SW480 (cell line): ENCODE measurements around the gene PAGR1.
"Not testable (repeated sequence)": the region's sequence is repeated elsewhere in the genome, so short reads cannot be mapped to it uniquely, and the experiment has no call there.

ENCODE experiments used
- DNase-seq: peaks from one replicate; pipeline ENCODE4 v3.0.0-alpha.2; 2016; ENCODE audit warnings: low spot score

Gene PAGR1

GRCh38 chr16:29791845-29792807, 23.8 kb upstream of the PAGR1 start:
- DNase-seq: no peak

GRCh38 chr16:29793153-29793552, 22.8 kb upstream of the PAGR1 start:
- DNase-seq: not testable (repeated sequence)

- no peak for DNase-seq
Observed at GRCh38 chr16:29794231-29794710, 21.7 kb upstream of the PAGR1 start.

- DNase-seq: no peak
Observed at GRCh38 chr16:29802416-29802935, 13.5 kb upstream of the PAGR1 start.

- no peak for DNase-seq
Observed at GRCh38 chr16:29804020-29804419, 11.9 kb upstream of the PAGR1 start.

GRCh38 chr16:29804455-29805231, 11.3 kb upstream of the PAGR1 start:
- DNase-seq: peak; percentile 57

- DNase-seq: peak; percentile 94
Observed at GRCh38 chr16:29805232-29806098, 10.5 kb upstream of the PAGR1 start.

GRCh38 chr16:29806099-29806579, 9.8 kb upstream of the PAGR1 start, which contains the start of gene MAZ:
MAZ (plus strand) TSS chr16:29806529; CDS start chr16:29806702, 173 bp downstream.
- DNase-seq: peak; percentile 89

- peak; percentile 77 for DNase-seq
Observed at GRCh38 chr16:29806641-29807425, 9.1 kb upstream of the PAGR1 start.

GRCh38 chr16:29807426-29808218, 8.3 kb upstream of the PAGR1 start:
- peak; percentile 90 for DNase-seq

GRCh38 chr16:29808219-29808900, 7.6 kb upstream of the PAGR1 start:
- no peak for DNase-seq

- DNase-seq: no peak
Observed at GRCh38 chr16:29809031-29809747, 6.8 kb upstream of the PAGR1 start.

GRCh38 chr16:29809850-29810698, 5.9 kb upstream of the PAGR1 start:
- DNase-seq: no peak

- DNase-seq: no peak
Observed at GRCh38 chr16:29810699-29811169, 5.2 kb upstream of the PAGR1 start.

- peak; percentile 92 for DNase-seq
Observed at GRCh38 chr16:29811170-29811895, 4.6 kb upstream of the PAGR1 start.

GRCh38 chr16:29811896-29812665, 3.9 kb upstream of the PAGR1 start, which contains the start of gene PRRT2:
PRRT2 (plus strand) TSS chr16:29812193; CDS start chr16:29813055, 862 bp downstream.
- DNase-seq: no peak
